B cell (primary cell): Measurements from ENCODE around the gene PLA2G2F. TPM values are rescaled to one million over a fixed set of nuclear protein-coding genes. Genes with fewer than 3 reads are reported as not detected.

Experiments used
- ATAC-seq: fragments of 200-7000 bp; cut with Tn5 transposase; one replicate; pipeline ENCODE4 v1.10.0; 2021; ENCODE audit warnings: low read depth, mild to moderate bottlenecking, moderate number of reproducible peaks, moderate library complexity
- CTCF ChIA-PET: fragments of 350-600 bp; sonication (Branson Sonifier 250); formaldehyde crosslinking; loops from one replicate; lab custom pipeline; 2021; ENCODE audit warnings: antibody characterized with exemption, inconsistent platforms; lab: Charles Lee
- POLR2A ChIA-PET: fragments of 350-600 bp; sonication (Branson Sonifier 250); formaldehyde crosslinking; loops from one replicate; lab custom pipeline; 2021; ENCODE audit warnings: antibody characterized with exemption; lab: Charles Lee
- DNase-seq: peaks from one replicate; pipeline ENCODE4 v3.0.0; 2013
- H2AFZ ChIP-seq: 2 replicates; pipeline ENCODE4 v1.6.1; 2012; ENCODE audit warnings: mild to moderate bottlenecking, low read depth, low read length; ENCODE audit not compliant: insufficient read depth, poor library complexity, severe bottlenecking
- H3K27ac ChIP-seq, 2 donors: 1 replicate in 1 of 2; 2 replicates in 1 of 2; pipeline ENCODE4 v1.5.1; 2012 to 2013; ENCODE audit warnings: low read length in 2 of 2, mild to moderate bottlenecking in 2 of 2, moderate library complexity in 1 of 2
- H3K27me3 ChIP-seq, 4 experiments: fragments of 200-600 bp in 1 of 4; sonication (generic) in 1 of 4; replicated peaks in 1 of 4; 1 replicate in 2 of 4; 2 replicates in 2 of 4; pipeline versions ENCODE4 v1.6.1 to v1.7.0; 2013 to 2016; ENCODE audit warnings: low read length in 3 of 4, mild to moderate bottlenecking in 2 of 4, mixed read lengths in 1 of 4, moderate library complexity in 1 of 4; ENCODE audit not compliant: insufficient read depth in 4 of 4, control insufficient read depth in 3 of 4; ENCODE audit errors: control extremely low read depth in 1 of 4
- H3K36me3 ChIP-seq, 2 experiments: replicated peaks in 1 of 2; 1 replicate in 1 of 2; 2 replicates in 1 of 2; pipeline versions ENCODE4 v1.6.1 to v1.7.1; 2013; ENCODE audit warnings: low read length in 1 of 2; ENCODE audit not compliant: insufficient read depth in 2 of 2, control insufficient read depth in 1 of 2; ENCODE audit errors: control extremely low read depth in 1 of 2, extremely low read depth in 1 of 2
- H3K4me1 ChIP-seq, 2 donors: fragments of 200-600 bp in 1 of 2; sonication (generic) in 1 of 2; 1 replicate in 1 of 2; 2 replicates in 1 of 2; pipeline versions ENCODE4 v1.5.1 to v1.6.1; 2013 to 2017; ENCODE audit warnings: low read length in 2 of 2; ENCODE audit not compliant: control insufficient read depth in 2 of 2, insufficient read depth in 2 of 2
- H3K4me2 ChIP-seq: replicated peaks from 2 replicates; pipeline ENCODE3; 2012; ENCODE audit warnings: mild to moderate bottlenecking, low read depth, low read length; ENCODE audit not compliant: poor library complexity, severe bottlenecking
- H3K4me3 ChIP-seq, 5 experiments: fragments of 200-600 bp in 1 of 5; sonication (generic) in 1 of 5; 1 replicate in 3 of 5; 2 replicates in 2 of 5; pipeline versions ENCODE4 v1.5.1 to v1.7.0; 2011 to 2016; ENCODE audit warnings: low read length in 4 of 5, mild to moderate bottlenecking in 4 of 5, low read depth in 2 of 5, control low read depth in 1 of 5, moderate library complexity in 1 of 5; ENCODE audit not compliant: insufficient read depth in 1 of 5; ENCODE audit errors: control extremely low read depth in 1 of 5, extremely low read depth in 1 of 5
- H3K79me2 ChIP-seq: fragments of 200-600 bp; sonication (generic); one replicate; pipeline ENCODE4 v1.6.0; 2016; ENCODE audit warnings: low read length; ENCODE audit not compliant: control insufficient read depth, insufficient read depth
- H3K9ac ChIP-seq: fragments of 200-600 bp; sonication (generic); 2 replicates; pipeline ENCODE4 v1.6.1; 2017; ENCODE audit warnings: mild to moderate bottlenecking, low read length, moderate library complexity
- H3K9me3 ChIP-seq, 3 donors: one replicate each; pipeline versions ENCODE4 v1.6.1 to v1.7.1; 2013; ENCODE audit warnings: low read length in 2 of 3; ENCODE audit not compliant: control insufficient read depth in 2 of 3, insufficient read depth in 1 of 3; ENCODE audit errors: control extremely low read depth in 1 of 3
- H4K20me1 ChIP-seq: 2 replicates; pipeline ENCODE4 v1.6.0; 2012; ENCODE audit warnings: mild to moderate bottlenecking, low read length; ENCODE audit not compliant: insufficient read depth, control insufficient read depth, poor library complexity, severe bottlenecking
- H3K27ac Mint-ChIP-seq: one replicate; pipeline ENCODE4 v1.8.0; 2021; ENCODE audit warnings: mixed read lengths
- H3K27me3 Mint-ChIP-seq: one replicate; pipeline ENCODE4 v1.8.0; 2021; ENCODE audit warnings: mixed read lengths
- H3K4me1 Mint-ChIP-seq: one replicate; pipeline ENCODE4 v1.8.0; 2021; ENCODE audit warnings: mixed read lengths
- H3K4me3 Mint-ChIP-seq: one replicate; pipeline ENCODE4 v1.8.0; 2021; ENCODE audit warnings: mixed read lengths
- H3K9me3 Mint-ChIP-seq: one replicate; pipeline ENCODE4 v1.8.0; 2022; ENCODE audit warnings: mixed read lengths; ENCODE audit not compliant: insufficient read depth
- CTCF ChIP-seq: fragments of 200-600 bp; IDR thresholded peaks from one replicate; pipeline ENCODE4 v1.8.0; 2022; ENCODE audit warnings: antibody characterized with exemption, mild to moderate bottlenecking
- EZH2 ChIP-seq: IDR thresholded peaks from 2 replicates; pipeline ENCODE4 v1.6.1; 2012; ENCODE audit warnings: borderline replicate concordance, low read depth, mild to moderate bottlenecking, moderate library complexity, low read length; ENCODE audit not compliant: insufficient read depth, poor library complexity, severe bottlenecking
- WGBS: methylation state at CpG from one replicate; pipeline ENCODE4 v1.1.5; 2013; ENCODE audit warnings: missing lambda C conversion rate; ENCODE audit not compliant: insufficient coverage; 5-methylcytosine and 5-hydroxymethylcytosine counted together
- intact Hi-C: fragments of 100-400 bp; cut with micrococcal nuclease; formaldehyde crosslinking; loops from one replicate; pipeline ENCODE4 v1.10.0; 2022
- polyA plus RNA-seq: library from polyadenylated mRNA; depleted of rRNA; stranded (reverse); fragments of >200 nt; gene quantifications from 2 replicates; pipeline ENCODE4 v1.2.3, GENCODE V29; 2012
- total RNA-seq, 2 donors: library from RNA; stranded (reverse); fragments of 120-200 nt in 1 of 2; gene quantifications; 1 replicate in 1 of 2; 2 replicates in 1 of 2; pipeline versions ENCODE4 v1.2.3 to v1.2.4, GENCODE V29; 2013 to 2022

The PLA2G2F gene
- total and polyA plus RNA-seq, 2 donors (not counting 1 experiment from before 2014, with no cell fraction given) = not detected

- ChIA-PET CTCF (interaction anchor here (0.8 to 0.9 kb wide), 2 partner anchors 16 to 251 kb away, joined by 3 read pairs; no protein-coding TSS in a partner anchor), POLR2A (no interaction called here)
- Histone ChIP-seq H4K20me1 (no peaks in the 10 kb centered on the region), H3K27me3 (peaks cover 0 to 10% (median 0%) of the 10 kb centered on the region in 4 experiments), H3K36me3 (no peaks in the 10 kb centered on the region), H3K4me2 (no peak overlapping the region), H3K9ac (no peak overlapping the region), H3K27ac (no peak overlapping the region), H3K79me2 (no peaks in the 10 kb centered on the region), H2AFZ (no peak overlapping the region), H3K4me1 (peaks cover 12 to 16% of the 10 kb centered on the region in 2 donors), H3K4me3 (no peak overlapping the region), H3K9me3 (peaks cover 0 to 63% (median 4%) of the 10 kb centered on the region in 3 donors)
- H3K9me3 Mint-ChIP-seq = peaks cover 16% of the 10 kb centered on the region
- TF ChIP-seq EZH2 (no peak), CTCF (no peak)
- WGBS = 90% methylated on average over 7 of the region's 8 CpGs
- peaks cover 12% of the 10 kb centered on the region for H3K4me1 Mint-ChIP-seq
- intact Hi-C loops = no loop called here
- no peak overlapping the region for H3K4me3 Mint-ChIP-seq
- no peak for DNase-seq
- peaks cover 24% of the 10 kb centered on the region for H3K27me3 Mint-ChIP-seq
- ATAC-seq = no peak
- no peak overlapping the region for H3K27ac Mint-ChIP-seq
Observed at GRCh38 chr1:20167126-20167525, 28.0 kb downstream of the PLA2G2F start.

DNA sequence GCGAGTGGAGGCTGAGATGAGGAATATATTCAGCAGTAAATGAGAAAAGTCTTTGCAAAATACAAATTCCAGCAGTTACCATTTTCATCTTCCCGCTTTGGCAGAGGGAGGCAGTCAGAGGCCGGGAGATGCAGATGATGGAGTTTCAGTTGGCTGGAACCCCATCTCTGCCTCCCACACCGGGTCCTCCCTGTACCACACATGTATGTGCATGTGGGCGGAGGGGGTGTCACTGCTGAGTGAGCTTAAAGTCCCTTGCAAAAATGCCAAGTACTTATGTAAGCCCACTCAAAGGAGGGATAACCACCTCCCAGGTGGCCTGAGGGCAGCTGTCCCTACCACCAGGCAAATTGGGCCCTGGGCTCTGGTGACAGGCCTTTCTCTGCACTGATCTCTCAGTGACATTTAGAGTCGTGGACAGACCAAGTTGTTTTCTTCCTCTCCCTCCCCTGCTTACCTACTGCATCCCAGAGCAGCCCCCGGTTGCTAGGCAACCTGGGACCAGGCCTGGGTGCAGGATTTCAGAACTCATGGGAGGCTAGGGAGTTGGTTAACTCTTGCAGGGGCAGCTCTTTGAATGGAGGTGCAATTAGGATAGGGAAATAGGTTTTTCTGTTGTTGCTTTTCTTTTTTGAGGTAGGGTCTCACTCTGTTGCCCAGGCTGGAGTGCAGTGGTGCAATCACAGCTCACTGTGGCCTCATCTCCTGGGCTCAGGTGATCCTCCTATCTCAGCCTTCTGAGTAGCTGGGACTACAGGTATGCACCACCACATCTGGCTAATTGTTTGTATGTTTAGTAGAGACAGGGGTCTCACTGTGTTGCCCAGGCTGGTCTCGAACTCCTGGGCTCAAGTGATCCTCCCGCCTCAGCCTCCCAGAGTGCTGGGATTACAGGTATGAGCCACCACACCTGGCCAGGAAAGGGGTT is 29.7 kb downstream of the PLA2G2F start:
- Histone ChIP-seq H3K36me3 (no peaks in the 10 kb centered on the region), H3K4me1 (peaks cover 14 to 17% of the 10 kb centered on the region in 2 donors), H3K4me3 (no peak overlapping the region), H3K9ac (no peak overlapping the region), H3K9me3 (peaks cover 0 to 50% (median 4%) of the 10 kb centered on the region in 3 donors), H3K27ac (no peak overlapping the region), H3K27me3 (peaks cover 0 to 7% (median 0%) of the 10 kb centered on the region in 4 experiments), H3K79me2 (no peaks in the 10 kb centered on the region), H3K4me2 (no peak overlapping the region), H2AFZ (no peak overlapping the region), H4K20me1 (no peaks in the 10 kb centered on the region)
- H3K4me3 Mint-ChIP-seq = no peak overlapping the region
- WGBS = 100% methylated on average over 2 of the region's 9 CpGs
- peaks cover 24% of the 10 kb centered on the region for H3K27me3 Mint-ChIP-seq
- ChIA-PET POLR2A (no interaction called here), CTCF (interaction anchor here (0.8 to 1.3 kb wide), 3 partner anchors 10 to 24 kb away, joined by 3 to 5 read pairs (median 4); no protein-coding TSS in a partner anchor)
- peaks cover 15% of the 10 kb centered on the region for H3K4me1 Mint-ChIP-seq
- intact Hi-C loops = no loop called here
- no peak overlapping the region for H3K27ac Mint-ChIP-seq
- TF ChIP-seq CTCF (no peak), EZH2 (no peak)
- peaks cover 8% of the 10 kb centered on the region for H3K9me3 Mint-ChIP-seq
- no peak for DNase-seq
- ATAC-seq = no peak
